ENCODE data around the gene C15orf39. TPM values are rescaled to one million over a fixed set of nuclear protein-coding genes. Genes with fewer than 3 reads are reported as not detected.

C15orf39 gene
- total RNA-seq, 1 experiment from 2014 or later, result 28.9 TPM

GRCh38 chr15:75167588-75168350, 33.9 kb upstream of the C15orf39 start:
- POLR2A ChIA-PET (ENCODE audit: low non-redundant PET), result no interaction called here
- BruUV-seq (replicated peaks), result no TSS peak
- H3K4me3 ChIP-seq (ENCODE audit: low read depth, low read length, poor library complexity, severe bottlenecking), result no peak overlapping the region
- H3K27ac ChIP-seq (ENCODE audit: low read depth, low read length, poor library complexity, severe bottlenecking), result no peak overlapping the region
- no peaks in the 10 kb centered on the region for H3K36me3 ChIP-seq (ENCODE audit: insufficient read depth, low read length, poor library complexity, severe bottlenecking)
- intact Hi-C loops (cut with micrococcal nuclease; ENCODE audit: unreplicated experiment), result no loop called here
- no peak for TF ChIP-seq CTCF (conservative IDR thresholded peaks at IDR 0.05; ENCODE audit: low read depth, low read length)
- no peak for TF ChIP-seq EZH2 (IDR thresholded peaks at IDR 0.05; ENCODE audit: borderline replicate concordance, low read depth, low read length, poor library complexity, severe bottlenecking)
- H3K4me1 ChIP-seq (ENCODE audit: insufficient read depth, low read length, poor library complexity, severe bottlenecking), result no peaks in the 10 kb centered on the region
- no peaks in the 10 kb centered on the region for H3K27me3 ChIP-seq (replicated peaks; ENCODE audit: insufficient read depth, low read depth, low read length, poor library complexity)
- DNase-seq (ENCODE audit: low spot score), result no peak
- CTCF ChIA-PET, result no interaction called here
- no peaks in the 10 kb centered on the region for H3K9me3 ChIP-seq (ENCODE audit: low read depth, low read length, poor library complexity, severe bottlenecking)

- Histone ChIP-seq H3K4me1 (ENCODE audit: insufficient read depth, low read length, poor library complexity, severe bottlenecking) (no peaks in the 10 kb centered on the region), H3K9me3 (ENCODE audit: low read depth, low read length, poor library complexity, severe bottlenecking) (no peaks in the 10 kb centered on the region), H3K27ac (ENCODE audit: low read depth, low read length, poor library complexity, severe bottlenecking) (no peak overlapping the region), H3K36me3 (ENCODE audit: insufficient read depth, low read length, poor library complexity, severe bottlenecking) (no peaks in the 10 kb centered on the region), H3K4me3 (ENCODE audit: low read depth, low read length, poor library complexity, severe bottlenecking) (no peak overlapping the region), H3K27me3 (replicated peaks; ENCODE audit: insufficient read depth, low read depth, low read length, poor library complexity) (no peaks in the 10 kb centered on the region)
- ChIA-PET POLR2A (ENCODE audit: low non-redundant PET) (no interaction called here), CTCF (interaction anchor here (0.5 kb wide), 1 partner anchor 33 kb away, joined by 3 read pairs; the partner anchor contains the start of gene C15orf39)
- no TSS peak for BruUV-seq (replicated peaks)
- no peak for DNase-seq (ENCODE audit: low spot score)
- intact Hi-C loops (cut with micrococcal nuclease; ENCODE audit: unreplicated experiment), result no loop called here
- no peak for TF ChIP-seq CTCF (conservative IDR thresholded peaks at IDR 0.05; ENCODE audit: low read depth, low read length)
- TF ChIP-seq EZH2 (IDR thresholded peaks at IDR 0.05; ENCODE audit: borderline replicate concordance, low read depth, low read length, poor library complexity, severe bottlenecking), result no peak
Observed at GRCh38 chr15:75168374-75168773, 33.3 kb upstream of the C15orf39 start.

GRCh38 chr15:75170203-75170602, 31.5 kb upstream of the C15orf39 start:
- ChIA-PET CTCF (no interaction called here), POLR2A (ENCODE audit: low non-redundant PET) (no interaction called here)
- BruUV-seq (replicated peaks), result no TSS peak
- no peaks in the 10 kb centered on the region for H3K9me3 ChIP-seq (ENCODE audit: low read depth, low read length, poor library complexity, severe bottlenecking)
- H3K4me1 ChIP-seq (ENCODE audit: insufficient read depth, low read length, poor library complexity, severe bottlenecking), result no peaks in the 10 kb centered on the region
- TF ChIP-seq EZH2 (IDR thresholded peaks at IDR 0.05; ENCODE audit: borderline replicate concordance, low read depth, low read length, poor library complexity, severe bottlenecking), result no peak
- TF ChIP-seq CTCF (conservative IDR thresholded peaks at IDR 0.05; ENCODE audit: low read depth, low read length), result no peak
- H3K4me3 ChIP-seq (ENCODE audit: low read depth, low read length, poor library complexity, severe bottlenecking), result no peak overlapping the region
- no peaks in the 10 kb centered on the region for H3K27me3 ChIP-seq (replicated peaks; ENCODE audit: insufficient read depth, low read depth, low read length, poor library complexity)
- no peak for DNase-seq (ENCODE audit: low spot score)
- H3K27ac ChIP-seq (ENCODE audit: low read depth, low read length, poor library complexity, severe bottlenecking), result no peak overlapping the region
- H3K36me3 ChIP-seq (ENCODE audit: insufficient read depth, low read length, poor library complexity, severe bottlenecking), result no peaks in the 10 kb centered on the region
- intact Hi-C loops (cut with micrococcal nuclease; ENCODE audit: unreplicated experiment), result no loop called here
